ENCODE data around the gene S100A2.

Gene S100A2

GRCh38 chr1:153545067-153546055 lies 20.3 kb downstream of the S100A2 start, which contains the start of gene S100A4:
S100A4 (minus strand) TSS chr1:153545806; CDS start chr1:153544794, 1,012 bp downstream.
- no peak within 1 kb of the TSS for H3K4me3 ChIP-seq (ENCODE audit: low read length)

GRCh38 chr1:153544453-153545066 lies 21.1 kb downstream of the S100A2 start:
- peaks cover 34% of the 10 kb centered on the region for H3K27me3 ChIP-seq (ENCODE audit: control insufficient read depth, low read length)
- H3F3A ChIP-seq (ENCODE audit: control insufficient read depth, insufficient read depth), result no peaks in the 10 kb centered on the region
- H3K9me2 ChIP-seq (replicated peaks; ENCODE audit: control insufficient read depth, low read length), result no peaks in the 10 kb centered on the region
- no peaks in the 10 kb centered on the region for H4K20me1 ChIP-seq (ENCODE audit: control insufficient read depth, insufficient read depth, low read depth, low read length)
- no peak overlapping the region for H3K27ac ChIP-seq (ENCODE audit: low read depth, low read length)
- TF ChIP-seq EZH2phosphoT487 (IDR thresholded peaks at IDR 0.05; ENCODE audit: borderline replicate concordance, low read length) (no peak), CTCF (IDR thresholded peaks at IDR 0.05; ENCODE audit: low read depth, low read length, poor library complexity, severe bottlenecking) (no peak)
- no peak overlapping the region for H3K4me3 ChIP-seq (ENCODE audit: low read length)
- peaks cover 12% of the 10 kb centered on the region for H3K4me1 ChIP-seq (ENCODE audit: control insufficient read depth, low read length)
- H3K4me2 ChIP-seq (ENCODE audit: low read length), result no peak overlapping the region
- H3K9me3 ChIP-seq (ENCODE audit: control insufficient read depth, insufficient read depth, low read length), result no peaks in the 10 kb centered on the region
- no peaks in the 10 kb centered on the region for H3K79me2 ChIP-seq (ENCODE audit: control insufficient read depth, low read length)
- no peaks in the 10 kb centered on the region for H3K36me3 ChIP-seq (ENCODE audit: control insufficient read depth, low read length)

More at GRCh38 chr1:153545067-153546055, 20.3 kb downstream of the S100A2 start, which contains the start of gene S100A4:
- no peaks in the 10 kb centered on the region for H3K36me3 ChIP-seq (ENCODE audit: control insufficient read depth, low read length)
- no peaks in the 10 kb centered on the region for H3F3A ChIP-seq (ENCODE audit: control insufficient read depth, insufficient read depth)
- no peaks in the 10 kb centered on the region for H3K79me2 ChIP-seq (ENCODE audit: control insufficient read depth, low read length)
- no peaks in the 10 kb centered on the region for H3K9me3 ChIP-seq (ENCODE audit: control insufficient read depth, insufficient read depth, low read length)
- H3K9me2 ChIP-seq (replicated peaks; ENCODE audit: control insufficient read depth, low read length), result no peaks in the 10 kb centered on the region
- no peaks in the 10 kb centered on the region for H4K20me1 ChIP-seq (ENCODE audit: control insufficient read depth, insufficient read depth, low read depth, low read length)
- peaks cover 12% of the 10 kb centered on the region for H3K4me1 ChIP-seq (ENCODE audit: control insufficient read depth, low read length)
- peaks cover 38% of the 10 kb centered on the region for H3K27me3 ChIP-seq (ENCODE audit: control insufficient read depth, low read length)
- TF ChIP-seq EZH2phosphoT487 (IDR thresholded peaks at IDR 0.05; ENCODE audit: borderline replicate concordance, low read length), result no peak
- H3K27ac ChIP-seq (ENCODE audit: low read depth, low read length), result no peak within 1 kb of the TSS
- H3K4me2 ChIP-seq (ENCODE audit: low read length), result no peak within 1 kb of the TSS

- no peaks in the 10 kb centered on the region for H4K20me1 ChIP-seq (ENCODE audit: control insufficient read depth, insufficient read depth, low read depth, low read length)
- H3K4me3 ChIP-seq (ENCODE audit: low read length), result no peak overlapping the region
- no peak overlapping the region for H3K4me2 ChIP-seq (ENCODE audit: low read length)
- peaks cover 26% of the 10 kb centered on the region for H3K27me3 ChIP-seq (ENCODE audit: control insufficient read depth, low read length)
- H3F3A ChIP-seq (ENCODE audit: control insufficient read depth, insufficient read depth), result no peaks in the 10 kb centered on the region
- no peak for TF ChIP-seq CTCF (IDR thresholded peaks at IDR 0.05; ENCODE audit: low read depth, low read length, poor library complexity, severe bottlenecking)
- no peak for TF ChIP-seq EZH2phosphoT487 (IDR thresholded peaks at IDR 0.05; ENCODE audit: borderline replicate concordance, low read length)
- peaks cover 12% of the 10 kb centered on the region for H3K4me1 ChIP-seq (ENCODE audit: control insufficient read depth, low read length)
- H3K36me3 ChIP-seq (ENCODE audit: control insufficient read depth, low read length), result no peaks in the 10 kb centered on the region
- H3K79me2 ChIP-seq (ENCODE audit: control insufficient read depth, low read length), result no peaks in the 10 kb centered on the region
- no peaks in the 10 kb centered on the region for H3K9me2 ChIP-seq (replicated peaks; ENCODE audit: control insufficient read depth, low read length)
- no peak overlapping the region for H3K27ac ChIP-seq (ENCODE audit: low read depth, low read length)
- H3K9me3 ChIP-seq (ENCODE audit: control insufficient read depth, insufficient read depth, low read length), result no peaks in the 10 kb centered on the region
Measured at GRCh38 chr1:153543736-153544135, 21.9 kb downstream of the S100A2 start.

Data from DOHH2 (cell line).